ENCODE data around the gene SREK1IP1. TPM values are rescaled to one million over a fixed set of nuclear protein-coding genes. Genes with fewer than 3 reads are reported as not detected.
"Not testable (repeated sequence)": the region's sequence is repeated elsewhere in the genome, so short reads cannot be mapped to it uniquely, and the experiment has no call there.

Gene SREK1IP1
- total RNA-seq, 2 experiments from 2014 or later, result 29.0 to 34.7 TPM

GRCh38 chr5:64767959-64768357 lies 533 bp downstream of the SREK1IP1 start:
- POLR2A ChIA-PET, result no interaction called here
- CTCF ChIA-PET, result interaction anchor here (0.8 to 1.2 kb wide), 2 partner anchors 11 to 20 kb away, joined by 3 to 4 read pairs; no protein-coding TSS in a partner anchor

GRCh38 chr5:64766941-64767340 lies 1.6 kb downstream of the SREK1IP1 start:
- POLR2A ChIA-PET, result no interaction called here
- CTCF ChIA-PET, result no interaction called here

- POLR2A ChIA-PET, result no interaction called here
- CTCF ChIA-PET, result no interaction called here
These were observed 2.5 kb downstream of the SREK1IP1 start for GRCh38 chr5:64765804-64766504.

- POLR2A ChIA-PET, result no interaction called here
- CTCF ChIA-PET, result no interaction called here
These were observed 4.5 kb downstream of the SREK1IP1 start for GRCh38 chr5:64763948-64764503.

- CTCF ChIA-PET, result no interaction called here
- POLR2A ChIA-PET, result no interaction called here
These were observed 8.4 kb downstream of the SREK1IP1 start for GRCh38 chr5:64759960-64760660.

GRCh38 chr5:64758901-64759300 lies 9.6 kb downstream of the SREK1IP1 start:
- ChIA-PET POLR2A (no interaction called here), CTCF (no interaction called here)

GRCh38 chr5:64754066-64754465 lies 14.4 kb downstream of the SREK1IP1 start:
- ChIA-PET CTCF (no interaction called here), POLR2A (no interaction called here)

- CTCF ChIA-PET, result no interaction called here
- POLR2A ChIA-PET, result no interaction called here
These were observed 19.1 kb downstream of the SREK1IP1 start for GRCh38 chr5:64749385-64749784.

GRCh38 chr5:64746446-64746845 lies 22.0 kb downstream of the SREK1IP1 start:
- ChIA-PET POLR2A (no interaction called here), CTCF (no interaction called here)

- ChIA-PET POLR2A (no interaction called here), CTCF (no interaction called here)
These were observed 23.6 kb downstream of the SREK1IP1 start for GRCh38 chr5:64744914-64745313.

GRCh38 chr5:64742821-64743220 lies 25.7 kb downstream of the SREK1IP1 start:
- ChIA-PET POLR2A (no interaction called here), CTCF (no interaction called here)

GRCh38 chr5:64742411-64742810 lies 26.1 kb downstream of the SREK1IP1 start:
- ChIA-PET POLR2A (no interaction called here), CTCF (no interaction called here)

- ChIA-PET POLR2A (no interaction called here), CTCF (no interaction called here)
These were observed 41.3 kb downstream of the SREK1IP1 start for GRCh38 chr5:64727150-64727549.

GRCh38 chr5:64722588-64722987 lies 45.9 kb downstream of the SREK1IP1 start:
- CTCF ChIA-PET, result no interaction called here
- POLR2A ChIA-PET, result no interaction called here

GRCh38 chr5:64714495-64714894 lies 54.0 kb downstream of the SREK1IP1 start:
- POLR2A ChIA-PET, CTCF ChIA-PET: not testable (repeated sequence)

- ChIA-PET CTCF (no interaction called here), POLR2A (no interaction called here)
These were observed 61.3 kb downstream of the SREK1IP1 start for GRCh38 chr5:64707191-64707590.

GRCh38 chr5:64706074-64706473 lies 62.4 kb downstream of the SREK1IP1 start:
- POLR2A ChIA-PET, CTCF ChIA-PET: not testable (repeated sequence)

- CTCF ChIA-PET, result no interaction called here
- POLR2A ChIA-PET, result no interaction called here
These were observed 67.7 kb downstream of the SREK1IP1 start for GRCh38 chr5:64700765-64701164.

- POLR2A ChIA-PET, CTCF ChIA-PET: not testable (repeated sequence)
These were observed 72.1 kb downstream of the SREK1IP1 start for GRCh38 chr5:64696414-64696813.

GRCh38 chr5:64693636-64694035 lies 74.9 kb downstream of the SREK1IP1 start:
- POLR2A ChIA-PET, result no interaction called here
- CTCF ChIA-PET, result no interaction called here

GRCh38 chr5:64691291-64691690 lies 77.2 kb downstream of the SREK1IP1 start:
- POLR2A ChIA-PET, result no interaction called here
- CTCF ChIA-PET, result no interaction called here
